GM12872 (cell line): Measurements from ENCODE around the gene NEURL1.

Experiments used
- CTCF ChIP-seq: IDR thresholded peaks from 3 replicates; pipeline ENCODE4 v1.5.1; 2011; ENCODE audit warnings: low read depth, mild to moderate bottlenecking, low read length, moderate library complexity; ENCODE audit not compliant: insufficient read depth

NEURL1 gene

GRCh38 chr10:103621783-103622125 is 128.2 kb downstream of the NEURL1 start:
- TF ChIP-seq CTCF, result no peak

DNA sequence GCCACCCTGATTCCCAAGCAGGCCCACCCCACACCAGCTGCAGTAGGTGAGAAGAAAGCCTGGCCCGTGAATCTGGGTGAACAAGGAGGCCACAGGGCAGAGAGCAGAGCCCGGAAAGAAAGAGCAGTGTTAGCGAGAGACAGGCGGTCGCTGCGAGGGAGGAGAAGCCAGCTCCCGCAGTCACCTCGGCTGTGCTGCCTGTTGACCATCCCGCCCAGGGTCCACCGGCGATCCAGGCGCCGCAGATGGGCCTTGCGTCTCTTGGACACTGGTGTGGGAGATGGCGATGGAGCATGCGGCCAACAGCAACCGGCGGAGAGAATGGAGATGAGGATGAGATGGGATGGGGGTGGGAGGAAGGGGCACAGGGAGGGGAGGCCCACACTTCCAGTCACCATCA is 128.8 kb downstream of the NEURL1 start:
- TF ChIP-seq CTCF, result no peak

- no peak for TF ChIP-seq CTCF
These were observed 129.6 kb downstream of the NEURL1 start for GRCh38 chr10:103622935-103623574.

DNA sequence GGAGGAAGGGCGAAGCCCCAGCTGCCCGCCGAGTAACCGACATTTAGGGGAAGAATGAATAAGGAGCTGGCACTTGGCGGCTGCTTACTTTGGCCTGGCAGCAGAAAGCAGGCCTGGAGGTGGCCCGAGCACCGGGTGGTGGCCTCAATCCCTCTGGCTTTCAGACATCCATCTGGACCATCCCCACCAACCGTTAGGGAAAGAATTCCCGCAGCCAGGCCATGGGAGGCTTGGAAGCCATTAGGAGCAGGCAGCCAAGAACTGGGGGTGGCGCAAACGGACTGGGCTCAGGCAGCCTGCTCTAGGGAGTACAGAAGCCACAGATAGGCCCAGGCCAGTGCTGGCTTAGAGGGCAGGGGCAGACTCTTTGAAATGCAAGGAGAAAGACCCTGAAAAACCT is 132.7 kb downstream of the NEURL1 start:
- no peak for TF ChIP-seq CTCF

- TF ChIP-seq CTCF, result no peak
These were observed 133.8 kb downstream of the NEURL1 start for GRCh38 chr10:103627111-103627892.

- no peak for TF ChIP-seq CTCF
These were observed 134.4 kb downstream of the NEURL1 start for GRCh38 chr10:103627893-103628292.

DNA sequence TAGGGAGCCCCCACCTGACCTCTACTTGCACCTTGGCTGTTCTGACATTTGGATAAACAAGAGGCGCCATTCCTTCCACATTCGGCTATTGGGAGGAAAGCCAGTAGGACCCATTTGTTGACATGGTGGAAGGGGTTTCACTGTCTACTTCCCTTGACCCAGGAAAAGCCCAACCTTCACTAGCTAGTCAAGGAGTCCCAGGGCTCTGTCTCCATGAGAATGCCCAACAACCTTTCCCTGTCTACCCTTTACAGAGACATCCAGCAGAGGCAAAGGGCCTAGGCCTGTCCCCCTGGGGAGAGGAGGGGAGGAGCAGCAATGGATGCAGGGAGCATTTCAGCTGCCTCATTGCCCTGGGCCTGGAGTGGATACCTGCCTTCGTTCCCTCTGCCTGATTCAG is 136.1 kb downstream of the NEURL1 start:
- TF ChIP-seq CTCF, result no peak
